H1 (cell line): ENCODE results near the gene PPP1R18. TPM values are rescaled to one million over a fixed set of nuclear protein-coding genes. Genes with fewer than 3 reads are reported as not detected.
A peak's percentile ranks its signal among the peaks of the same experiment; 100 is the strongest.

Source experiments
- CTCF ChIA-PET: fragments of 300-600 bp; sonication (Branson Sonifier 250); formaldehyde crosslinking; loops from one replicate; lab custom pipeline; 2021; ENCODE audit not compliant: partially characterized antibody; lab: Charles Lee
- POLR2A ChIA-PET: fragments of 300-600 bp; sonication (Branson Sonifier 250); formaldehyde crosslinking; loops from one replicate; lab custom pipeline; 2021; ENCODE audit warnings: inconsistent platforms; ENCODE audit not compliant: partially characterized antibody; lab: Charles Lee
- DNase-seq, 2 experiments: peaks; one replicate each; pipeline versions ENCODE4 v3.0.0 to v3.0.0-alpha.2; 2010 to 2022; ENCODE audit warnings: low spot score in 2 of 2, low read depth in 1 of 2, mixed read lengths in 1 of 2
- FAIRE-seq: peaks from 2 replicates; lab custom pipeline; 2011; peaks lifted over from hg19 to GRCh38; lab: Jason Lieb, UNC
- H2AFZ ChIP-seq: 2 replicates; pipeline ENCODE4 v1.8.1; 2012; ENCODE audit warnings: low read length, inconsistent platforms
- H2AK5ac ChIP-seq: 2 replicates; pipeline ENCODE4 v1.6.1; 2013; ENCODE audit warnings: low read depth, low read length
- H2BK120ac ChIP-seq: replicated peaks from 2 replicates; pipeline ENCODE3; 2013; ENCODE audit warnings: low read depth, low read length, inconsistent platforms
- H2BK12ac ChIP-seq: 2 replicates; pipeline ENCODE4 v1.6.1; 2013; ENCODE audit warnings: low read depth, low read length
- H2BK15ac ChIP-seq: 2 replicates; pipeline ENCODE4 v1.6.1; 2013; ENCODE audit warnings: low read length
- H2BK20ac ChIP-seq: 2 replicates; pipeline ENCODE4 v1.6.1; 2013; ENCODE audit warnings: low read length
- H2BK5ac ChIP-seq: 2 replicates; pipeline ENCODE4 v1.6.1; 2013; ENCODE audit warnings: low read depth, low read length
- H3K14ac ChIP-seq: 2 replicates; pipeline ENCODE4 v1.6.1; 2013; ENCODE audit warnings: inconsistent platforms; ENCODE audit not compliant: insufficient read length
- H3K18ac ChIP-seq: 2 replicates; pipeline ENCODE4 v1.6.1; 2013; ENCODE audit warnings: low read length; ENCODE audit errors: extremely low read depth
- H3K23ac ChIP-seq: 2 replicates; pipeline ENCODE4 v1.6.1; 2013; ENCODE audit warnings: inconsistent platforms; ENCODE audit not compliant: insufficient read length
- H3K23me2 ChIP-seq: 2 replicates; pipeline ENCODE4 v1.6.1; 2013; ENCODE audit warnings: low read depth, low read length
- H3K27ac ChIP-seq: 2 replicates; pipeline ENCODE4 v1.6.1; 2011; ENCODE audit warnings: low read depth, low read length, inconsistent platforms
- H3K27me3 ChIP-seq, 4 experiments: replicated peaks in 1 of 4; 1 replicate in 1 of 4; 2 replicates in 3 of 4; pipeline versions ENCODE4 v1.6.1 to v1.8.1; 2011 to 2013; ENCODE audit warnings: low read length in 3 of 4, mild to moderate bottlenecking in 3 of 4, inconsistent platforms in 2 of 4, mixed read lengths in 2 of 4, moderate library complexity in 1 of 4; ENCODE audit not compliant: control insufficient read depth in 3 of 4, insufficient read depth in 3 of 4; ENCODE audit errors: extremely low read depth in 1 of 4
- H3K36me3 ChIP-seq, 4 experiments: 2 replicates each; pipeline versions ENCODE4 v1.6.1 to v1.8.1; 2011 to 2013; ENCODE audit warnings: mild to moderate bottlenecking in 4 of 4, low read length in 3 of 4, moderate library complexity in 2 of 4, control low read depth in 1 of 4, inconsistent platforms in 1 of 4; ENCODE audit not compliant: insufficient read depth in 4 of 4, control insufficient read depth in 2 of 4
- H3K4ac ChIP-seq: replicated peaks from 2 replicates; pipeline ENCODE3; 2013; ENCODE audit warnings: low read length, low read depth, mixed read lengths, inconsistent platforms; ENCODE audit not compliant: insufficient read length
- H3K4me1 ChIP-seq, 4 experiments: replicated peaks in 1 of 4; 1 replicate in 1 of 4; 2 replicates in 3 of 4; pipeline versions ENCODE4 v1.6.1 to v1.8.1; 2011 to 2013; ENCODE audit warnings: low read length in 3 of 4, inconsistent platforms in 2 of 4, mixed read lengths in 1 of 4; ENCODE audit not compliant: insufficient read depth in 4 of 4, control insufficient read depth in 3 of 4
- H3K4me2 ChIP-seq, 2 experiments: 2 replicates each; pipeline versions ENCODE4 v1.6.1 to v1.8.1; 2011 to 2013; ENCODE audit warnings: low read depth in 2 of 2, low read length in 2 of 2, control low read depth in 1 of 2, inconsistent platforms in 1 of 2, mild to moderate bottlenecking in 1 of 2; ENCODE audit not compliant: insufficient read depth in 1 of 2
- H3K4me3 ChIP-seq, 4 experiments: fragments of 200-600, 300-600 bp in 1 of 4; sonication (generic), shearing (Covaris generic), sonication (Bioruptor Twin) in 1 of 4; 2 replicates each; pipeline versions ENCODE4 v1.5.1 to v1.8.1; 2011 to 2016; ENCODE audit warnings: low read length in 4 of 4, low read depth in 3 of 4, control low read depth in 2 of 4, inconsistent platforms in 2 of 4, mild to moderate bottlenecking in 2 of 4, mixed read lengths in 1 of 4, moderate library complexity in 1 of 4; ENCODE audit not compliant: insufficient read depth in 2 of 4; ENCODE audit errors: extremely low read depth in 1 of 4
- H3K56ac ChIP-seq: replicated peaks from 2 replicates; pipeline ENCODE3; 2013; ENCODE audit warnings: low read depth, mild to moderate bottlenecking, mixed read lengths, low read length, inconsistent platforms; ENCODE audit not compliant: insufficient read length
- H3K79me1 ChIP-seq: 2 replicates; pipeline ENCODE4 v1.6.1; 2013; ENCODE audit warnings: low read depth, low read length, control low read depth
- H3K79me2 ChIP-seq, 2 experiments: 2 replicates each; pipeline versions ENCODE4 v1.6.1 to v1.8.1; 2012 to 2013; ENCODE audit warnings: low read length in 2 of 2, mild to moderate bottlenecking in 2 of 2, inconsistent platforms in 1 of 2; ENCODE audit not compliant: insufficient read depth in 2 of 2, control insufficient read depth in 1 of 2
- H3K9ac ChIP-seq, 4 experiments: replicated peaks in 1 of 4; 1 replicate in 1 of 4; 2 replicates in 3 of 4; pipeline versions ENCODE4 v1.6.1 to v1.8.1; 2011 to 2013; ENCODE audit warnings: low read depth in 3 of 4, low read length in 3 of 4, control low read depth in 2 of 4, mild to moderate bottlenecking in 2 of 4, moderate library complexity in 2 of 4, inconsistent platforms in 1 of 4; ENCODE audit errors: extremely low read depth in 1 of 4
- H3K9me3 ChIP-seq, 2 experiments: 2 replicates each; pipeline versions ENCODE4 v1.6.1 to v1.8.1; 2012 to 2013; ENCODE audit warnings: mild to moderate bottlenecking in 2 of 2, moderate library complexity in 2 of 2, control low read depth in 1 of 2, inconsistent platforms in 1 of 2, low read depth in 1 of 2, low read length in 1 of 2, mixed read lengths in 1 of 2; ENCODE audit not compliant: insufficient read depth in 2 of 2
- H4K20me1 ChIP-seq, 2 experiments: replicated peaks in 1 of 2; 2 replicates each; pipeline versions ENCODE3 to v1.8.1; 2011 to 2013; ENCODE audit warnings: inconsistent platforms in 2 of 2, low read length in 2 of 2, mild to moderate bottlenecking in 1 of 2; ENCODE audit not compliant: insufficient read depth in 2 of 2, control insufficient read depth in 1 of 2
- H4K5ac ChIP-seq: 2 replicates; pipeline ENCODE4 v1.6.1; 2013; ENCODE audit warnings: low read length, low read depth, mixed read lengths, inconsistent platforms; ENCODE audit not compliant: insufficient read length
- H4K8ac ChIP-seq: 2 replicates; pipeline ENCODE4 v1.8.0; 2013; ENCODE audit warnings: mild to moderate bottlenecking, moderate library complexity, low read length, inconsistent platforms; ENCODE audit not compliant: insufficient read depth; ENCODE audit errors: extremely low read depth
- H4K91ac ChIP-seq: replicated peaks from 2 replicates; pipeline ENCODE3; 2013; ENCODE audit warnings: low read length, mixed read lengths, inconsistent platforms; ENCODE audit not compliant: insufficient read length
- HDAC6 ChIP-seq: IDR thresholded peaks from one replicate; pipeline ENCODE4 v1.7.1; 2012; ENCODE audit warnings: low read depth, mild to moderate bottlenecking, inconsistent platforms, low read length, moderate library complexity
- NRF1 ChIP-seq: IDR thresholded peaks from 2 replicates; pipeline ENCODE4 v1.6.1; 2011; ENCODE audit warnings: mild to moderate bottlenecking, low read depth, low read length, improper control_type of control experiment
- RNF2 ChIP-seq: fragments of 200-900, 300-1000 bp; sonication (generic); IDR thresholded peaks from 2 replicates; pipeline ENCODE4 v1.7.1; 2016; ENCODE audit warnings: borderline replicate concordance, low read depth, mild to moderate bottlenecking, antibody characterized with exemption, low read length; ENCODE audit not compliant: poor library complexity, severe bottlenecking; ENCODE audit errors: missing control alignments
- SIN3A ChIP-seq, 2 experiments: IDR thresholded peaks in 1 of 2; conservative IDR thresholded peaks in 1 of 2; 2 replicates each; pipeline ENCODE4 v1.6.1; 2011 to 2012; ENCODE audit warnings: low read length in 2 of 2, improper control_type of control experiment in 1 of 2, low read depth in 1 of 2, mild to moderate bottlenecking in 1 of 2
- TAF7 ChIP-seq: optimal IDR thresholded peaks from 2 replicates; pipeline ENCODE3; 2011; ENCODE audit warnings: low read depth, mild to moderate bottlenecking, inconsistent platforms, low read length, moderate library complexity, borderline replicate concordance
- WGBS, 2 experiments: shearing (Covaris generic) in 1 of 2; methylation state at CpG; one replicate each; pipeline versions ENCODE4 v1.1.6 to v1.1.7; 2013 to 2015; ENCODE audit warnings: low lambda C conversion rate in 2 of 2, mixed read lengths in 2 of 2, inconsistent platforms in 1 of 2, low coverage in 1 of 2, missing lambda C conversion rate in 1 of 2; ENCODE audit not compliant: insufficient replicate concordance in 2 of 2, insufficient coverage in 1 of 2, insufficient read length in 1 of 2; ENCODE audit errors: extremely low coverage in 1 of 2, missing lambda C conversion rate in 1 of 2; 5-methylcytosine and 5-hydroxymethylcytosine counted together
- polyA plus RNA-seq, 7 experiments: library from polyadenylated mRNA; depleted of rRNA in 3 of 7; stranded (reverse) in 5 of 7; unstranded in 2 of 7; fragments of >200 nt in 5 of 7; fragments of 200-250 nt in 2 of 7; gene quantifications; 1 replicate in 5 of 7; 2 replicates in 1 of 7; 4 replicates in 1 of 7; pipeline versions ENCODE4 v1.2.1 to v1.2.3, GENCODE V29; 2011 to 2013; ENCODE audit warnings: missing spikeins in 2 of 7, mixed read lengths in 2 of 7
- total RNA-seq: library from RNA; stranded (reverse); fragmentation: NEBNext Ultra II Directional; extraction: Animal tissue kit (Norgen Biotek cat#: 25700); gene quantifications from 2 replicates; pipeline ENCODE4 v1.2.1, GENCODE V29; 2021

Gene PPP1R18
- total and polyA plus RNA-seq, 2 of the 8 experiments (the other 6 are each of a cell fraction or from before 2014, with no cell fraction given), result 25.1 to 29.1 TPM

GRCh38 chr6:30725713-30726505 is 39.5 kb upstream of the PPP1R18 start:
- H3K9me3 ChIP-seq, result no peaks in the 10 kb centered on the region
- H3K4ac ChIP-seq, result no peak overlapping the region
- no peak overlapping the region for H3K14ac ChIP-seq
- H3K4me3 ChIP-seq, result no peak overlapping the region
- no peak overlapping the region for H4K91ac ChIP-seq
- H4K20me1 ChIP-seq, result peaks cover 16 to 22% of the 10 kb centered on the region in 2 experiments
- no peak overlapping the region for H3K23ac ChIP-seq
- no peak overlapping the region for H2BK12ac ChIP-seq
- H4K8ac ChIP-seq, result no peak overlapping the region; the same call in 1 of the 2 replicates
- no peaks in the 10 kb centered on the region for H3K79me1 ChIP-seq
- peaks cover 30 to 53% (median 42%) of the 10 kb centered on the region in 4 experiments for H3K36me3 ChIP-seq
- 78% methylated on average over 3 of the region's 3 CpGs; no CpG with 5 or more reads in 1 of the 2 experiments for WGBS, 2 experiments
- H2AK5ac ChIP-seq, result no peak overlapping the region
- H2BK15ac ChIP-seq, result no peak overlapping the region
- H2AFZ ChIP-seq, result no peak overlapping the region
- peaks cover 3% of the 10 kb centered on the region; the same call in 1 of the 2 replicates for H3K23me2 ChIP-seq
- DNase-seq (peak in 1 of 2 experiments; percentile 72), FAIRE-seq (no peak)
- ChIA-PET POLR2A (interaction anchor here (0.7 to 35.9 kb wide), 24 partner anchors 9 to 229 kb away, joined by 3 to 732 read pairs (median 4); partner anchors contain the start of genes ATAT1, DDR1, DHX16 and FLOT1), CTCF (interaction anchor here (0.6 to 11.8 kb wide), 6 partner anchors 14 to 449 kb away, joined by 3 to 147 read pairs (median 3); no protein-coding TSS in a partner anchor)
- no peak overlapping the region for H4K5ac ChIP-seq
- H3K56ac ChIP-seq, result no peak overlapping the region
- no peak overlapping the region for H2BK20ac ChIP-seq
- peaks cover 0 to 4% (median 0%) of the 10 kb centered on the region in 4 experiments; a peak in 1 of 7 replicates for H3K4me1 ChIP-seq
- no peak overlapping the region for H3K4me2 ChIP-seq
- H3K27me3 ChIP-seq, result no peaks in the 10 kb centered on the region
- no peak overlapping the region for H2BK120ac ChIP-seq
- H3K9ac ChIP-seq, result no peak overlapping the region
- H3K27ac ChIP-seq, result no peak overlapping the region
- H3K79me2 ChIP-seq, result peaks cover 6 to 29% of the 10 kb centered on the region in 2 experiments
- H3K18ac ChIP-seq, result no peak overlapping the region
- H2BK5ac ChIP-seq, result no peak overlapping the region
- no peak for TF ChIP-seq NRF1
- TF ChIP-seq RNF2, result no peak
- 0 out of 4 replicates have a peak, but pooled peaks of 1 of the 2 experiments have one; percentile 74 for TF ChIP-seq SIN3A (conservative IDR thresholded peaks at IDR 0.05 in 1 of 2, IDR thresholded peaks at IDR 0.05 in 1 of 2; ENCODE audit: low read depth in 1 of 2, low read length in 2 of 2)
- no peak for TF ChIP-seq HDAC6
- TF ChIP-seq TAF7, result peak; percentile 60
